ENCODE results near the gene CELF5. TPM values are rescaled to one million over a fixed set of nuclear protein-coding genes. Genes with fewer than 3 reads are reported as not detected.

The CELF5 gene
- total RNA-seq, 1 experiment from 2014 or later: 7.7 TPM

GRCh38 chr19:3304871-3305423 lies 80.5 kb downstream of the CELF5 start:
- ATAC-seq (peak; percentile 57), DNase-seq (ENCODE audit: low spot score) (peak; percentile 81)
- Mint-ChIP-seq H3K9me3 (peaks cover 5% of the 10 kb centered on the region), H3K4me3 (no peak overlapping the region), H3K27ac (no peak overlapping the region), H3K27me3 (ENCODE audit: low read depth) (peaks cover 29% of the 10 kb centered on the region), H3K36me3 (no peaks in the 10 kb centered on the region; the same call in 1 of the 2 replicates), H3K4me1 (no peaks in the 10 kb centered on the region)
- ChIA-PET POLR2A (interaction anchor here (0.5 to 0.7 kb wide), 2 partner anchors 29 to 1144 kb away, joined by 3 to 6 read pairs; no protein-coding TSS in a partner anchor), CTCF (interaction anchor here (0.5 to 4.4 kb wide), 75 partner anchors 9 to 916 kb away, joined by 3 to 75 read pairs (median 4); partner anchors contain the start of genes DOHH, SMIM24, SMIM44 and ZNF57)
- TF ChIP-seq RELA (CRISPR knock-in tag; IDR thresholded peaks at IDR 0.05; ENCODE audit: borderline replicate concordance) (no peak), SMAD4 (CRISPR knock-in tag; IDR thresholded peaks at IDR 0.05) (no peak), ZNF121 (CRISPR knock-in tag; IDR thresholded peaks at IDR 0.05) (0 out of 2 replicates have a peak, but pooled peaks have one; percentile 12), CTCF (IDR thresholded peaks at IDR 0.05) (peak; percentile 76), MLX (CRISPR knock-in tag; IDR thresholded peaks at IDR 0.05) (no peak), CREB1 (CRISPR knock-in tag; IDR thresholded peaks at IDR 0.05) (no peak), CBFB (CRISPR knock-in tag; IDR thresholded peaks at IDR 0.05; ENCODE audit: low read depth) (no peak), TP53 (CRISPR knock-in tag; IDR thresholded peaks at IDR 0.05) (no peak)

GRCh38 chr19:3309724-3310123 lies 85.3 kb downstream of the CELF5 start:
- no peaks in the 10 kb centered on the region for H3K9me3 Mint-ChIP-seq
- peaks cover 27% of the 10 kb centered on the region for H3K27me3 Mint-ChIP-seq (ENCODE audit: low read depth)
- CTCF ChIA-PET: no interaction called here
- H3K4me1 Mint-ChIP-seq: no peaks in the 10 kb centered on the region
- TF ChIP-seq, protein P1, sequence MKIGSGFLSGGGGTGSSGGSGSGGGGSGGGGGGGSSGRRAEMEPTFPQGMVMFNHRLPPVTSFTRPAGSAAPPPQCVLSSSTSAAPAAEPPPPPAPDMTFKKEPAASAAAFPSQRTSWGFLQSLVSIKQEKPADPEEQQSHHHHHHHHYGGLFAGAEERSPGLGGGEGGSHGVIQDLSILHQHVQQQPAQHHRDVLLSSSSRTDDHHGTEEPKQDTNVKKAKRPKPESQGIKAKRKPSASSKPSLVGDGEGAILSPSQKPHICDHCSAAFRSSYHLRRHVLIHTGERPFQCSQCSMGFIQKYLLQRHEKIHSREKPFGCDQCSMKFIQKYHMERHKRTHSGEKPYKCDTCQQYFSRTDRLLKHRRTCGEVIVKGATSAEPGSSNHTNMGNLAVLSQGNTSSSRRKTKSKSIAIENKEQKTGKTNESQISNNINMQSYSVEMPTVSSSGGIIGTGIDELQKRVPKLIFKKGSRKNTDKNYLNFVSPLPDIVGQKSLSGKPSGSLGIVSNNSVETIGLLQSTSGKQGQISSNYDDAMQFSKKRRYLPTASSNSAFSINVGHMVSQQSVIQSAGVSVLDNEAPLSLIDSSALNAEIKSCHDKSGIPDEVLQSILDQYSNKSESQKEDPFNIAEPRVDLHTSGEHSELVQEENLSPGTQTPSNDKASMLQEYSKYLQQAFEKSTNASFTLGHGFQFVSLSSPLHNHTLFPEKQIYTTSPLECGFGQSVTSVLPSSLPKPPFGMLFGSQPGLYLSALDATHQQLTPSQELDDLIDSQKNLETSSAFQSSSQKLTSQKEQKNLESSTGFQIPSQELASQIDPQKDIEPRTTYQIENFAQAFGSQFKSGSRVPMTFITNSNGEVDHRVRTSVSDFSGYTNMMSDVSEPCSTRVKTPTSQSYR (CRISPR knock-in tag; IDR thresholded peaks at IDR 0.05): no peak
- TF ChIP-seq NR2C2 (CRISPR knock-in tag; IDR thresholded peaks at IDR 0.05): no peak
- TF ChIP-seq, protein P2, sequence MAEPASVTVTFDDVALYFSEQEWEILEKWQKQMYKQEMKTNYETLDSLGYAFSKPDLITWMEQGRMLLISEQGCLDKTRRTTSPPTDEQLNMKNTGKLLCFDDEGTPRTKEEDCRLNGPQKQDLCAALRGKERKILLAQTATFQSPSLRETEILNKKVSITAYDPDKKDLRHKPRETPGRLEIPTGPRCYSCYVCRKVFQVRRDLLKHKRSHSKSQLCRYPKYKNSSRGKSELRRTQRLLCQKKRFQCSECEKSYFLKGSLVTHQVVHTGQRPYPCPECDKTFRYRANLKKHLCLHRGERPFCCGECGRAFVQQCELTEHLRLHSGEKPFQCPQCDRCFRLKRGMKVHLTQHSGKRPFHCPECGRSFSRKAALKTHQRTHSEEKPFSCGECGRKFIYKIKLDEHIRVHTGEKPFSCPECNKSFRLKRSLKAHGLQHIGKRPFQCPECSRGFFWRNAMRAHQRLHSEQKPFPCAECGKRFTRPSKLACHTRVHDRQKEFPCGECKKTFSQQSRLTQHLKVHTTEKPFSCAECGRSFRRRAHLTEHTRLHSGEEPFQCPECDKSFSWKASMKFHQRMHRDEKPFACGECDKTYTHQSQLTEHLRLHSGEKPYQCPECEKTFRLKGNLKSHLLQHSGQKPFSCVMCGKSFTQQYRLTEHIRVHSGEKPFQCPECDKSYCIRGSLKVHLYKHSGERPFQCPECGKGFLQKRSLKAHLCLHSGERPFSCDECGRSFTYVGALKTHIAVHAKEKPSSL (CRISPR knock-in tag; conservative IDR thresholded peaks at IDR 0.05): no peak
- TF ChIP-seq, protein P3, sequence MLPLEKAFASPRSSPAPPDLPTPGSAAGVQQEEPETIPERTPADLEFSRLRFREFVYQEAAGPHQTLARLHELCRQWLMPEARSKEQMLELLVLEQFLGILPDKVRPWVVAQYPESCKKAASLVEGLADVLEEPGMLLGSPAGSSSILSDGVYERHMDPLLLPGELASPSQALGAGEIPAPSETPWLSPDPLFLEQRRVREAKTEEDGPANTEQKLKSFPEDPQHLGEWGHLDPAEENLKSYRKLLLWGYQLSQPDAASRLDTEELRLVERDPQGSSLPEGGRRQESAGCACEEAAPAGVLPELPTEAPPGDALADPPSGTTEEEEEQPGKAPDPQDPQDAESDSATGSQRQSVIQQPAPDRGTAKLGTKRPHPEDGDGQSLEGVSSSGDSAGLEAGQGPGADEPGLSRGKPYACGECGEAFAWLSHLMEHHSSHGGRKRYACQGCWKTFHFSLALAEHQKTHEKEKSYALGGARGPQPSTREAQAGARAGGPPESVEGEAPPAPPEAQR (CRISPR knock-in tag; IDR thresholded peaks at IDR 0.05): no peak
- TF ChIP-seq ELF4 (CRISPR knock-in tag; IDR thresholded peaks at IDR 0.05; ENCODE audit: low read depth): no peak
- TF ChIP-seq ZNF532 (CRISPR knock-in tag; IDR thresholded peaks at IDR 0.05; ENCODE audit: borderline replicate concordance): no peak
- no peak for TF ChIP-seq OVOL2 (CRISPR knock-in tag; IDR thresholded peaks at IDR 0.05; ENCODE audit: borderline replicate concordance)
- TF ChIP-seq ZNF232 (CRISPR knock-in tag; IDR thresholded peaks at IDR 0.05): no peak
- TF ChIP-seq MYBL2 (CRISPR knock-in tag; IDR thresholded peaks at IDR 0.05): no peak
- no peak for TF ChIP-seq TEAD1 (CRISPR knock-in tag; IDR thresholded peaks at IDR 0.05)
- no peak for TF ChIP-seq E2F5 (CRISPR knock-in tag; IDR thresholded peaks at IDR 0.05)
- ATAC-seq: no peak
- no peak overlapping the region for H3K27ac Mint-ChIP-seq
- H3K36me3 Mint-ChIP-seq: no peaks in the 10 kb centered on the region
- no peak overlapping the region for H3K4me3 Mint-ChIP-seq
- no peak for DNase-seq (ENCODE audit: low spot score)
- POLR2A ChIA-PET: no interaction called here
